Measurements from ENCODE around the gene KICS2.

DNA sequence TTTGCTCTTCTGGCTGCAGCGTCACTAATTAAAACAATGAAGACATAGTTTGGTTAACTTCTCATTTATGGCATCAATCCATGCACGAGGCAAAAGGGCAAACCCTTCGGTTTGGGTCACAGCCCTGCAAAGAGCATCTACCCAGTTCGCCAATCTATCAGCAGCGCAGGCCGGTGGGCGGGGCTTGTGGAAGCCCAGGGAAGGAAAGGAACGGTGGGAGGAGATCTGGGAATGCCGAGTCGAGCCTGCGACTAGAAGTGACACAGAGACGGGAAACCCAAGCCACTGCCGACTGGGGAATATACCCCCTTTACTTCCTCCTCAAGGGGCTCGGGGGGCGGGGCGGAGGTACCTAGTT is 466 bp downstream of the KICS2 start:
- no peak for TF ChIP-seq POLR2A (IDR thresholded peaks at IDR 0.05)
- TF ChIP-seq, protein P1, sequence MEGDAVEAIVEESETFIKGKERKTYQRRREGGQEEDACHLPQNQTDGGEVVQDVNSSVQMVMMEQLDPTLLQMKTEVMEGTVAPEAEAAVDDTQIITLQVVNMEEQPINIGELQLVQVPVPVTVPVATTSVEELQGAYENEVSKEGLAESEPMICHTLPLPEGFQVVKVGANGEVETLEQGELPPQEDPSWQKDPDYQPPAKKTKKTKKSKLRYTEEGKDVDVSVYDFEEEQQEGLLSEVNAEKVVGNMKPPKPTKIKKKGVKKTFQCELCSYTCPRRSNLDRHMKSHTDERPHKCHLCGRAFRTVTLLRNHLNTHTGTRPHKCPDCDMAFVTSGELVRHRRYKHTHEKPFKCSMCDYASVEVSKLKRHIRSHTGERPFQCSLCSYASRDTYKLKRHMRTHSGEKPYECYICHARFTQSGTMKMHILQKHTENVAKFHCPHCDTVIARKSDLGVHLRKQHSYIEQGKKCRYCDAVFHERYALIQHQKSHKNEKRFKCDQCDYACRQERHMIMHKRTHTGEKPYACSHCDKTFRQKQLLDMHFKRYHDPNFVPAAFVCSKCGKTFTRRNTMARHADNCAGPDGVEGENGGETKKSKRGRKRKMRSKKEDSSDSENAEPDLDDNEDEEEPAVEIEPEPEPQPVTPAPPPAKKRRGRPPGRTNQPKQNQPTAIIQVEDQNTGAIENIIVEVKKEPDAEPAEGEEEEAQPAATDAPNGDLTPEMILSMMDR (IDR thresholded peaks at IDR 0.05): no peak
